Stimulated activated CD4-positive, alpha-beta T cell treated with anti-CD3 and anti-CD28 coated beads, Interleukin-2, amount 100 ng/mL, for 24 hours (primary cell): ENCODE data around the gene DVL3.

Experiments
- DNase-seq, 2 donors: peaks; one replicate each; pipeline ENCODE4 v3.0.0-alpha.2; 2020

Gene DVL3

GRCh38 chr3:184177767-184178306 is 22.7 kb downstream of the DVL3 start:
- DNase-seq, result no peak

GRCh38 chr3:184178521-184179138 is 23.5 kb downstream of the DVL3 start:
- DNase-seq, result no peak

GRCh38 chr3:184180165-184180564 is 25.0 kb downstream of the DVL3 start:
- no peak for DNase-seq

GRCh38 chr3:184181596-184181995 is 26.4 kb downstream of the DVL3 start:
- no peak for DNase-seq

- DNase-seq, result no peak
Measured at GRCh38 chr3:184183679-184184078, 28.5 kb downstream of the DVL3 start.

GRCh38 chr3:184184546-184185230 is 29.5 kb downstream of the DVL3 start:
- DNase-seq, result no peak

- peak; percentile 99 for DNase-seq
Measured at GRCh38 chr3:184185461-184186183, 30.4 kb downstream of the DVL3 start.

GRCh38 chr3:184186184-184186901 is 31.2 kb downstream of the DVL3 start, which contains the start of gene ABCF3:
Gene ABCF3, plus strand, starts transcription at chr3:184186199. Its CDS starts 9 bp downstream, at chr3:184186208.
- DNase-seq, result no peak

- no peak for DNase-seq
Measured at GRCh38 chr3:184186902-184187207, 31.7 kb downstream of the DVL3 start.

GRCh38 chr3:184188080-184188479 is 32.9 kb downstream of the DVL3 start:
- no peak for DNase-seq

- no peak for DNase-seq
Measured at GRCh38 chr3:184189421-184189820, 34.2 kb downstream of the DVL3 start.

- no peak for DNase-seq
Measured at GRCh38 chr3:184192889-184193288, 37.7 kb downstream of the DVL3 start.

GRCh38 chr3:184193991-184194539 is 38.9 kb downstream of the DVL3 start:
- DNase-seq, result no peak

- DNase-seq, result no peak
Measured at GRCh38 chr3:184196536-184196935, 41.4 kb downstream of the DVL3 start.

- DNase-seq, result no peak
Measured at GRCh38 chr3:184198509-184198908, 43.3 kb downstream of the DVL3 start.

GRCh38 chr3:184200825-184201224 is 45.6 kb downstream of the DVL3 start:
- no peak for DNase-seq

- DNase-seq, result no peak
Measured at GRCh38 chr3:184203526-184203925, 48.3 kb downstream of the DVL3 start.

- DNase-seq, result no peak
Measured at GRCh38 chr3:184209146-184209923, 54.2 kb downstream of the DVL3 start.

GRCh38 chr3:184211297-184211696 is 56.1 kb downstream of the DVL3 start:
- DNase-seq, result no peak

- DNase-seq, result no peak
Measured at GRCh38 chr3:184211718-184212117, 56.5 kb downstream of the DVL3 start.

GRCh38 chr3:184218814-184219213 is 63.6 kb downstream of the DVL3 start:
- no peak for DNase-seq

- DNase-seq, result no peak
Measured at GRCh38 chr3:184222521-184222920, 67.3 kb downstream of the DVL3 start.
